SHP77 treated with DMSO at 0.1 percent for 48 hours (cell line): ENCODE results near the gene LRRC32.

Source experiments
- DNase-seq: peaks from one replicate; lab custom pipeline; 2025; lab: John Stamatoyannopoulos, UW

LRRC32 gene

DNA sequence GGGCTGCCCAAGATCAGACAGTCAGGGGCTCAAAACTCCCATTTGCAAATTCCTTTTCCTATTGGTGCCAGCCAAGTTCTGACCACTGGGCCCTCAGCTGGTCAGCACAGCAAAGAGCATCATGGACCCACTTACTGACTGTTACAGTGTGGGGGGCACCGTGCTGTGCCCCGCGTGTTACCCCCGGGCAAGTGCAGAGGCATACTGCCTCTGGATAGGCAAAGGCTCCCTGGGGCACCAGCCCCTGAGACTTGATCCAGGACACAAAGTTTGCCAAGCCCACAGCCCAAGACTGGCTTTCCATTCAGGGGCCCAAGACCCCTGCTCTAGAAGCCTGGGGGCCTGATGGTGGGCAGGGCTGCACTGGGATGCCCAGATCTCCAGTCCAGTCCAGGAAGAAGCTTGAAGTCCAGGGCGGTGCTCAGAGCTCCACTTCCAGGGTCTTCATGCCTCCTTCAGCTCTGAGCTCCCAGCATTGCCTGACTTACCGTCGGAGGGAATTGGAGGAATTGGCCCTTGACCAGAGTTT, 6.6 kb downstream of the LRRC32 start:
- DNase-seq, result no peak

- no peak for DNase-seq
Observed at GRCh38 chr11:76663486-76663810, 7.1 kb downstream of the LRRC32 start.

GRCh38 chr11:76662656-76663485, 7.7 kb downstream of the LRRC32 start:
- no peak for DNase-seq

DNA sequence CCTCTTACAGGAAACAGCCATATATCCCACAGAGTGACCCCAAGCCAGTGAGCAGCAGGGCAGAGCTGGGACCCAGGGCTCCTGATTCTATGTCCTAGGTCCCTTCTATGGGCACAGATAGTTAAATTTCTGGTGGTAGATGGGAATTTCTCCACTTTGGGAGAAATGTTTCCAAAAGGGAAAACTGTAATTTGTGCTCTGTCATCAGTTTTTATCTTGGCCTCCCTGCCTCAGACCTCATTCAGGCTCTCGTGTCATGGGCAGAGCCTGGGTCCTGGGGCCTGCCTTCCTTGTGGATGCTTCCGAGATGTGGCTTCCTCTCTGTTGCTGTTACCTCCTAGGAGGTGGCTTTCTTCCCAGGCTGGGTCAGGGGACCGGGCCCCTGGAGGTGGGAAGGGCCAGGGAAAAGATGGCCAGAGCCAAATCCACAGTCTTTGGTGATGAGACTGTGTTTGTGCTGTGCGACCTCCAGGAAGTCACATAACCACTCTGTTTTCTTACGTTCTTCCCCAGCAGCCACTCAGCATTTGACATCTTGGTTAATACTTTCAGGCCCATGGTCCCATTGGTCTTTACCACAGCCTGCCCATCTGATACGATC, 8.6 kb downstream of the LRRC32 start:
- no peak for DNase-seq

DNA sequence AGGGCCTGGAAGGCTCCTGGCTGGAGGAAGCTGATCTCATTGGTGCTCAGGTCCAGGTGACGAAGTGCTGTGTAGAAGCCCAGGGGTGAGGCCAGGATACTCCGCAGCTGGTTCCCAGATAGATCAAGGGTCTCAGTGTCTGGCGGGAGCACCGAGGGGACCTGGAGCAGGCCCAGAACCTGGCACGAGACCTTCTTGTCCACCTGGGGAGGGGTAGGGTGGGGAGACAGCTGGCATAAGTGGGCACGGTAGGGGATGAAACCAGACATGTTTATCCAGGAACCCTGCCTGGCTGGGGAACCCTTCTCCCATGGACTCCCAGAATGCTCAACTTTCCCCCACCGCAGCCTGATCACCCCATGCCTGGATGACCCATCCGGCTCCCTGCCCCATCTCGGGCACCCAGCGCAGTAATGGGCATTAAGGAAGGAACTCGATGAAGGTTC, 9.2 kb downstream of the LRRC32 start:
- DNase-seq, result no peak

DNA sequence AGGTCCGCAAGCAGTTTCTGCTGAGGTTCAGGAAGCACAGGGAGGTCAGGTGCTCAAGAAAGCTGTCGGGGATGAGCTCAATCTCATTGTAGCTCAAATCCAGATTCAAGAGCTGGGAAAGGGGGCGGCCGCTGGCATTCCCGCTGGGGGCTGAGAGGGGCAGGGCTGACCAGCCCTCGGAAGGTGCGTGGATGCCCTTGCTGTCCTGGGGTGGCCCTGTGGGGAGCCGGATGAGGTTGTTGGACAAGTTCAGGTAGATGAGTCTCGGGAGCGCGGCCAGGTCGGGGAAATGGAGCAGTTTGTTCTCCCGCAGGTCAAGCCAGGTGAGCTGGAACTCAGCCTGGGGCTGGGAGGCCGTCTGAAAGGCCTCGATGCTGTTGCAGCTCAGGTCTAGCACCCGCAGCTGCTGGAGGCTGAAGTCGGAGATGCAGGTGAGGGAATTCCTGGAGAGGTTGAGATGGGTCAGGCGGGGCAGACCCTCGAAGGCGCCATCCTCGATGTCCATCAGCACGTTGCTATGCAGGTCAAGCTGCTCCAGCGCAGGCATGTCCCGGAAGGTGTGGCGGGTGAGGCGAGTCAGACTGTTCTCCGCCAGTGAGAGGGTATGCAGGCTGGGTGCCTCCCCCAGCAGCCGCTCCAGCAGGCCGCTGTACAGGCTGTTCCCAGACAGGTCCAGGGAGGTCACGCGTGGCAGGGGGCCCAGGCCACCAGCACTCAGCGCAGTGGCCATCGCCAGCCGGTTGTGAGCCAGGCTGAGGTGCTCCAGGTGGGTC, 9.8 kb downstream of the LRRC32 start:
- no peak for DNase-seq

DNA sequence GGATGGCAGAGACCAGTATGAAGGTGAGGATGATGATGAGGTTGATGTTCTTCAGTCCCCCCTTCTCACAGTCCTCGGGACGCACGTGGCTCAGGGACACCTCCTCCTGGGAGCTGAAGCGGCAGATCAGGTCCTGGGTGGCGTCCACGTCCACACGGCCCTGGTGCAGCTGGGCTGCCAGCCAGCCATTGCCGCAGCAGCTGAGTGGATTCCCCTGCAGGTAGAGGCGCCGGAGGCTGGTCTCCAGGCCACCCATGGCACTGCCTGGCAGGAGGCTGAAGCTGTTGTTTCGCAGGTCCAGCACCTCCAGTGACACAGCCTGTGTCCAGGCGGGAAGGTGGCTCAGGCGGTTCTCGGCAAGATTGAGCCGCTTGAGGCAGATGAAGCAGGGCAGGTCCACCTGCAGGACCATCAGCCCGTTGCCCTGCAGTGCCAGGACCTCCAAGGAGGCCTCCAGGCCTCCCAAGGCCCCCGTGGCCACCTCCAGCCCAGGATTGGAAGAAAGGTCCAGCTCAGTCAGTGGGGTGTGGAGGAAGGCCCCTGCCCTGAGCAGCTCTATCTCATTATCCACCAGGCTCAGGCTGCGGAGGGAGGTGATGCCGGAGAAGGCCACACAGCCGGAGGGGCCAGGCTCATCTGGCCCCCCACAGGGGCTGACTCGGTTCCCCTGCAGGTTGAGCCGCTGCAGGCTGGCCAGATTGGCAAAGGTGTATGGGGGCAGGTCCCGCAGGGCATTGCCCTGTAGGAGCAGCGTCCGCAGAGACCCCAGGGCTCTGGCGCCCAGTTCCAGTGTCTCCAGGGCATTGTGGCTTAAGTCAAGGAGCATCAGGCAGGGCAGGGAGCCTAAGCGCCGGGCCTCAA, 10.6 kb downstream of the LRRC32 start:
- no peak for DNase-seq

DNA sequence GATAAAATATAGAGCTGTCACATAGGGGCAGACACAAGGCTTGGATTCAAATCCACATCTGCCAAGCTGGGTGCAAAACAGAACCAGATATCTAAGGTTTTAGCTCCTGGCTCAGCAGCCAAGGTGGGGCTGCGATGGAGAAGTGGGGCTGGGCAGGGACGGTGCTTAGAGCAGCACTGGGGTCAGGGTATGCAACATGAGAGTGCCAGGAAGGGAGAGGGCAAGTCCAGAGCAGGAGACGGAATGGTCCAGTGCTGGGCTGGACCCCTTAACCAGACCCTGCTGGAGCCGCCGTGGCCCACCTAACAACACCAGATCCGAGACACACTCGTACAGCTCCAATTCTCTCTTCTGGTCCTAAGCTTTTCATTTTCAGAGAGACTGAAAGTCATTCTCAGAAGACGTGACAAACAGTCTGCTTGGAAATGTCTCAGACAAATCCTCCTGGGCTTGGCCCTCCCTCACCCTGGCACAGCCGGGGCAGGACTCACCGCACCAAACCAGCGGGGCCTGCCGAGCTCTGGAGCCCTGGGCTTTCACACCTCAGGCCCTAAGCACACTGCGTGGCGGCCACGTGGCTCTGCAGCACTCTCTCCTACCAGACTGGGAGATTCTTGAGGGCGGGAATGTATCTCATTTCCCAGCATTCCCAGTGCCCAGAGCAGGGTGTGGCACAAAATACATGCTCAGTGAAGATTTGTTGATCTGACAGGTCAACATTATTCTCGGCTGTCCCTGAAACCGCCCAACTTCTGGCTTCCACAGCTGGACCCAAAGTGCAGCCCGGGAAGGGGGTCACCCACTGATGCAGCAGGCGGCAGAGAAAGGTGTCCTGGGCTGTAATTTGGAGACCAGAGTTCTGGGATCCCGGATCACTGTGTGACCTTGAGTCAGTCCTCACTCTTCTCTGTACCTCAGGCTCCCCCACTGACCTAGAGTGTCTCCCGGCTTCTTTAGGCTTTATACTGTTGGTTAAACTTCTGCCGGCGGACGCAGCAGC, 11.6 kb downstream of the LRRC32 start:
- no peak for DNase-seq

GRCh38 chr11:76658231-76658630, 12.3 kb downstream of the LRRC32 start:
- DNase-seq, result peak; percentile 37

GRCh38 chr11:76657187-76658170, 13.1 kb downstream of the LRRC32 start:
- DNase-seq, result no peak

DNA sequence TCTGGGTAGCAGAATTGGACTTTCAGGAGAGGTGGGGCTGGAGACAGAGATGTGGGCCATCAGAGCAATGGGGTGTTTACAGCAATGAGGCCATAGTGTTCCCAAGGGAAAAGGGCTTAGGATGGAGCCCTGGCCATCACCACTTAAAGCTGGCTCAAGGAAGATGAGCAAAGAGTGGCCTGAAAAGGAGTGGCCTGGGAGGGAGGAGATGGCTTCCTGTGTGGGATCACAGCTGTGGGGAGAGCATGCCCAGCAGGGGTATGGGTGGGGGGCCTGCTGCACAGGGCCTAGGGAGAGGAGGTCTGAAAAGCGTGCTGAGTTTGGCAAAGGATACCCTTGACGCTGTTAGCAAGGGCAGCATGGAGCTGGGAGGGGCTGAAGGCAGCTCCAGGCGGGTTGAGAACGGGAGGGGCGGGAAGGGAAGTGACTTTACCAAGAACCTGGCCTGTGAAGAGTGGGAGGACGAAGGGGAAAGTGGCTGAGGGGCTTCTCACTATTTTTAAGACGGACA, 13.9 kb downstream of the LRRC32 start:
- no peak for DNase-seq

DNA sequence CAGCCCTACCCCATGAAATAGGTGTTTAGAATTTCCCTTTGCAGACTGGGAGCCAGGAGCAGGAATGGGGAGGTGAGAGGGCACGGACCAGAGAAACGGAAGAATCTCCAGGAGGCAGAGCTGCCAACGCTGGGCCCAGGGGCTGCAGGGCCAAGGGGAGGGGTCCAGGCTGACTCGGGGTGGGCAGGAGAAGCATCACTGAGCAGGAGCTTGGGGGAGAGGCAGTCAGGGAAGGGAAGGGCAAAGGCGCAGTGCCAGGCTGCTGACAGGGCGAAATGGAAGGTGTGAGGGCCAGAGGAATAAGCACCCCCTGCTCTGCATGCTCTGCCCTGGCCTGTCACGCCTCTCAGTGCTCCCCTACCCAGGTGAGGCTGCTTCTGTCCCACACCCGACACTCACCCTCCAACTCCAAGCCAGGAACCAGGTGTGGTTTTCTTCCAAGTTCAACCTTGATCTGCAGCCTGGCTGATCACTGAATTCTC, 14.5 kb downstream of the LRRC32 start:
- no peak for DNase-seq

GRCh38 chr11:76655501-76656049, 15.0 kb downstream of the LRRC32 start:
- no peak for DNase-seq

DNA sequence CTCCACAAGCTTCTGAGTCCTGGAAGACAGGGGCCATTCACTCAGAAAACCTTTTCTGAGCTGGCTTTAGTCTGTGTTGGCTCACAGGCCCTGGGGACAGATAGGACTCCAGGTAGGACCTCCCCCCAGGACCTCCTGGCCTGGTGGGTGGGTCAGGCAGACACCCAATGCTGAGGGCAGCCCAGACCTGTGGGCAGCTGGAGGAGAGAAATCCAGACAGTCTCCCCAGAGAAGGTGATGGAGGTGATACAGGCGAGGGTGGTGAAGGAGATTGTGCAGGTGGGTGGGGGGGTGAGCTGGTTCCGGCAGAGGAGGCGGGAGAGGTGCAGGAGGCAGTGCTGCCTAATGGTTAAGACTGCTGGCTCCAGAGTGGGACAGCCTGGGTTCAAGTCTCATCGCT, 15.6 kb downstream of the LRRC32 start:
- DNase-seq, result no peak

DNA sequence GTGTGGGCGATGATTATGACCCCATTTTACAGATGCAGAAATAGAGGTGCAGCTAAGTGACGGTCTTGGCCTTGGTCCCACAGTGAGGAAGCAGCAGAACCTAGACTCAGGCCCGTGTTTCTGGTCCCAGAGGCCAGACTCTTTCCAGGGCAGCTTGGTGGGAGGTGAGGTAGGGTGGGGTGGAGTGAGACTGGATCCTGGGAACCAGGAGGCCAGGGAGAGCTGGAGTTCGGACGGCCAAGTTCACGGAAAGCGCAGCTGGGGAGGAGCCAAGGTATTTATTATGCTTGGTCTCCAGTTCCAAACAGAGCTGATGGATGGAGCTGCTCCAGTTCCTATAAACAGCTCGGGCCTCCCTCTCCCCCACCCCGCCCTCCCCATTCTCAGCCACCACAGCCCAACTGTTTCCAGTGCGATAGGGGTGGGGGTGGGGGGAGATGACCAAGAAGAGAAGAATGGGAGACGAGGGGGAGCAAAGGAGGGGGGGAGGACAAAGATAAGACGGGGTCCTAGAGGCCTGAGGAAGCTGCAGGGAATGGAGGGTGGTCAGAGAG, 16.2 kb downstream of the LRRC32 start:
- DNase-seq, result no peak

DNA sequence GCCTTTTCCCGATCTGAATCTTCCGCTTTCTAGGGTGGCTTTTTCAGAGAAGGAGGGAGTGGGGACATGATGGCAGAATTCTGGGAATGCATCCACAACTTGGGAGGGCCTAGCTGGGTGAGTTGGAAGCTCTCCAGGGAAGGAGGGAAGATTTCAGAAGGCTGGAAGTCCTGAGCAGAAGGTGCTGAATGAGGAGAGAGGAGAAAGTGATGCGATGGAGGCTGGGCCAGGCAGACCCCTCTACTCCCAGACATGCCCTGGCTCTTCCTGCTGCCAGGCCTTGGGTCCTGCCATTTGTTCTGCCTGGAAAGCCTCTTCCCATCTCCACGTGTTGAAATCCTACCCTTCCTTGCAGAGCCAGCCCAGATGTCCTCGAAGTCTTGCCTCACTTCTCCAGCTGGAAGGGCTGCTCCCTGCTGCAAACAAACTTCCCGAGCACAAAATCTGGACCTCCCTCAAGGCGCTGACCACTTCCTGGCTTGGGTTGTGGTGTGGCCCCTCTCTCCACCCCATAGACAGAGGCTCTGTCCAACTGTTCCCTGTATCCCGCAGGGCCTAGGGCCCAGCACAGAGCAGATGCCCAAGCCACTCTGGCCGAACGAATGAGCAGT, 16.8 kb downstream of the LRRC32 start:
- DNase-seq, result no peak

DNA sequence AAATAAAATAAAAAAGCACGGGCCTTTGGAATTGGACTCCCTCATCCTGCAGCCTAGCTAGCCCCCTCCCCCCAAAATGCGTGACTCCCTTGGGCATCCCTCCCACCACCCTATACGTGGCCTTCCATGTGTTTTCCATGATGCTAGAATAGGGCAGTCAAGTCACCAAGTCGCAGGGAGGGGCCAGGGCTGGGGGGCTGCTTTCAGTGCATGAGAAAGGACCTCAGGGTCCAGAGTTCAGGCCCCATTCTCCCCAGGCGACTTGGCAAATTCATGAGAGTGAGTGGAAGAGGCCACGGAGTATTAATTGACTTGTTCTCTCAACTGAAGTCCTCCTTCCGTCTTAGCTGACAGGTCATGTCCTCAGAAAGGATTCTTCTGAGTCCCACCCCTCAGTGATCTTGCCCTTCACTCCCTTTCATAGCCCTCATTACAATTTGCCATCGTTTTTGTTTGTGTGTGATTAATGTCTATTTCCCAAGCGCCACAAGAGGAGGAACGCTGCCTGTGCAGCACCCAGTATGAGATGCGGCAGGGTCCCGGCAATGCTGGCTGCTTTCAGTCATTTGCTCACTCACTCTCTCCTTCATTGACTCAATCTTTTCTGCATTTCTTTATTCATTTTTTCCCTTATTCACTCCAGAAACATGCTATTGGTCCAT, 17.4 kb downstream of the LRRC32 start:
- no peak for DNase-seq
